ENCODE results near the gene KCNC2. TPM values are rescaled to one million over a fixed set of nuclear protein-coding genes. Genes with fewer than 3 reads are reported as not detected.

KCNC2 gene
- total RNA-seq, 2 donors from 2014 or later = not detected

DNA sequence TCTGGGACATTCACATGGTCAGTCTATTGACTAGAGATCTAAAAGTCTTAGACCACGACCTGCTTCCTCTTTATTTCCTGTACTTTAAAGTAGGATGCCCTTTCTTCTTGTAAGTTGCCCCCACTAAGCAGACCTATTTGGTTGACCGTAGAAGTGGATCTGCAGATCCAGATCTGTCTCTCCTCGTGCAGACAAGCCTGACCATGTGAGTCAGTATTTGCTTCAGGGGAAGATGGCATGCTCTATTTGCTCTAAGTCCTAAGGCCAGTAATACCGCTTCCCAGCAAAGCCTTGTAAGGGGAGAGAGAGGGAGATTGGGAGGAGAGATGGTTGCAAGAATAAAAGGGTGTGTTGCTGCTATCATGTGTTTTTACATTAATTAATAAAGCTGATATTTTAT, 46.8 kb downstream of the KCNC2 start:
- no peaks in the 10 kb centered on the region for H3K36me3 Mint-ChIP-seq (ENCODE audit: low read depth)
- H3K4me1 Mint-ChIP-seq = no peaks in the 10 kb centered on the region
- Histone ChIP-seq H3K4me3 (ENCODE audit: low read length) (no peak overlapping the region), H3K27me3 (ENCODE audit: control insufficient read depth, insufficient read depth, low read length, poor library complexity, severe bottlenecking) (no peaks in the 10 kb centered on the region), H3K9me3 (ENCODE audit: control insufficient read depth, low read length) (no peaks in the 10 kb centered on the region), H3K36me3 (ENCODE audit: control insufficient read depth, insufficient read depth, low read length) (no peaks in the 10 kb centered on the region), H3K4me1 (ENCODE audit: control insufficient read depth, insufficient read depth, low read length) (no peaks in the 10 kb centered on the region), H3K9ac (ENCODE audit: extremely low read depth, low read length, poor library complexity, severe bottlenecking) (no peak overlapping the region), H3K27ac (ENCODE audit: low read depth, low read length) (no peak overlapping the region)
- no peaks in the 10 kb centered on the region for H3K9me3 Mint-ChIP-seq
- H3K4me3 Mint-ChIP-seq = no peak overlapping the region
- TF ChIP-seq, protein P1, sequence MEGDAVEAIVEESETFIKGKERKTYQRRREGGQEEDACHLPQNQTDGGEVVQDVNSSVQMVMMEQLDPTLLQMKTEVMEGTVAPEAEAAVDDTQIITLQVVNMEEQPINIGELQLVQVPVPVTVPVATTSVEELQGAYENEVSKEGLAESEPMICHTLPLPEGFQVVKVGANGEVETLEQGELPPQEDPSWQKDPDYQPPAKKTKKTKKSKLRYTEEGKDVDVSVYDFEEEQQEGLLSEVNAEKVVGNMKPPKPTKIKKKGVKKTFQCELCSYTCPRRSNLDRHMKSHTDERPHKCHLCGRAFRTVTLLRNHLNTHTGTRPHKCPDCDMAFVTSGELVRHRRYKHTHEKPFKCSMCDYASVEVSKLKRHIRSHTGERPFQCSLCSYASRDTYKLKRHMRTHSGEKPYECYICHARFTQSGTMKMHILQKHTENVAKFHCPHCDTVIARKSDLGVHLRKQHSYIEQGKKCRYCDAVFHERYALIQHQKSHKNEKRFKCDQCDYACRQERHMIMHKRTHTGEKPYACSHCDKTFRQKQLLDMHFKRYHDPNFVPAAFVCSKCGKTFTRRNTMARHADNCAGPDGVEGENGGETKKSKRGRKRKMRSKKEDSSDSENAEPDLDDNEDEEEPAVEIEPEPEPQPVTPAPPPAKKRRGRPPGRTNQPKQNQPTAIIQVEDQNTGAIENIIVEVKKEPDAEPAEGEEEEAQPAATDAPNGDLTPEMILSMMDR (conservative IDR thresholded peaks at IDR 0.05) = no peak
- H3K27me3 Mint-ChIP-seq (ENCODE audit: insufficient read depth) = no peaks in the 10 kb centered on the region
- H3K27ac Mint-ChIP-seq = no peak overlapping the region
- DNase-seq = no peak
- 90 to 100% methylated on average over 1 to 4 of the region's 4 CpGs for WGBS, 2 experiments (ENCODE audit: insufficient coverage in 1 of 2, insufficient read length in 1 of 2)

- no peaks in the 10 kb centered on the region for H3K36me3 ChIP-seq (ENCODE audit: control insufficient read depth, insufficient read depth, low read length)
- H3K27ac ChIP-seq (ENCODE audit: low read depth, low read length) = no peak overlapping the region
- no peaks in the 10 kb centered on the region for H3K4me1 Mint-ChIP-seq
- H3K9me3 ChIP-seq (ENCODE audit: control insufficient read depth, low read length) = no peaks in the 10 kb centered on the region
- WGBS, 2 experiments (ENCODE audit: insufficient coverage in 1 of 2, insufficient read length in 1 of 2) = 84 to 100% methylated on average over 1 of the region's 1 CpG
- H3K9me3 Mint-ChIP-seq = no peaks in the 10 kb centered on the region
- no peak for DNase-seq
- TF ChIP-seq, protein P1 (conservative IDR thresholded peaks at IDR 0.05) = no peak
- H3K4me1 ChIP-seq (ENCODE audit: control insufficient read depth, insufficient read depth, low read length) = no peaks in the 10 kb centered on the region
- H3K27me3 ChIP-seq (ENCODE audit: control insufficient read depth, insufficient read depth, low read length, poor library complexity, severe bottlenecking) = no peaks in the 10 kb centered on the region
- no peak overlapping the region for H3K27ac Mint-ChIP-seq
- H3K4me3 Mint-ChIP-seq = no peak overlapping the region
- H3K36me3 Mint-ChIP-seq (ENCODE audit: low read depth) = no peaks in the 10 kb centered on the region
- H3K9ac ChIP-seq (ENCODE audit: extremely low read depth, low read length, poor library complexity, severe bottlenecking) = no peak overlapping the region
- H3K4me3 ChIP-seq (ENCODE audit: low read length) = no peak overlapping the region
- H3K27me3 Mint-ChIP-seq (ENCODE audit: insufficient read depth) = no peaks in the 10 kb centered on the region
Measured at GRCh38 chr12:75161488-75161887, 48.2 kb downstream of the KCNC2 start.

DNA sequence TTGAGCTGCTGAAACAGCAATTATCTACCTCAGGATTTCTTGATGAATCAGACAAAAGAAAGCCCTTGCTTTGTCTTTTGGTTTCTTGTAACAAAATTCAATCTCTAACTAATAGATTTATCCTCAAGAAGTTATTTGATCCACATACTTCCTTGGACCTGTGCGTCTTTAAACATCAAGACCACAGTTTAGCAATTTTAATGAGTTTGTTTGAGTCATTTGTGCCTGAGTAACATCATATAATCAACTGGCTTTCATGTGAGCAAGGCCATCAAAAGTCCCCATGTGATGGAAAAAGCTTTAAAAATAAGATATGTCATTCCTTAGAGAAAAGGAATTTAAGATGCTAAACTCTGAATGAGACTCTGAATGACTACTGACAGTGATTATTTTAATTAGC, 52.3 kb downstream of the KCNC2 start:
- Histone ChIP-seq H3K9ac (ENCODE audit: extremely low read depth, low read length, poor library complexity, severe bottlenecking) (no peak overlapping the region), H3K27ac (ENCODE audit: low read depth, low read length) (no peak overlapping the region), H3K4me1 (ENCODE audit: control insufficient read depth, insufficient read depth, low read length) (no peaks in the 10 kb centered on the region), H3K27me3 (ENCODE audit: control insufficient read depth, insufficient read depth, low read length, poor library complexity, severe bottlenecking) (no peaks in the 10 kb centered on the region), H3K9me3 (ENCODE audit: control insufficient read depth, low read length) (no peaks in the 10 kb centered on the region), H3K4me3 (ENCODE audit: low read length) (no peak overlapping the region), H3K36me3 (ENCODE audit: control insufficient read depth, insufficient read depth, low read length) (no peaks in the 10 kb centered on the region)
- no peaks in the 10 kb centered on the region for H3K36me3 Mint-ChIP-seq (ENCODE audit: low read depth)
- TF ChIP-seq, protein P1 (conservative IDR thresholded peaks at IDR 0.05) = no peak
- no peak for DNase-seq
- H3K27me3 Mint-ChIP-seq (ENCODE audit: insufficient read depth) = no peaks in the 10 kb centered on the region
- no peaks in the 10 kb centered on the region for H3K9me3 Mint-ChIP-seq
- WGBS, 2 experiments (ENCODE audit: insufficient coverage in 1 of 2, insufficient read length in 1 of 2) = 83% methylated on average over 1 of the region's 1 CpG; no CpG with 5 or more reads in 1 of the 2 experiments
- no peak overlapping the region for H3K27ac Mint-ChIP-seq
- H3K4me1 Mint-ChIP-seq = no peaks in the 10 kb centered on the region
- H3K4me3 Mint-ChIP-seq = no peak overlapping the region
